PFSK-1 (cell line): ENCODE measurements around the gene BCL2L11.

Experiments used
- FOXP2 ChIP-seq: optimal IDR thresholded peaks from 2 replicates; pipeline ENCODE3; 2011; ENCODE audit warnings: borderline replicate concordance, control low read depth, inconsistent platforms; ENCODE audit not compliant: insufficient read depth; ENCODE audit errors: extremely low read length, extremely low read depth
- POLR2AphosphoS5 ChIP-seq: IDR thresholded peaks from 2 replicates; pipeline ENCODE4 v1.6.1; 2012; ENCODE audit warnings: low read depth, mild to moderate bottlenecking, control low read depth, low read length, moderate library complexity
- REST ChIP-seq, 2 experiments: IDR thresholded peaks; 2 replicates each; pipeline versions ENCODE4 v1.6.1 to v1.8.0; 2011 to 2012; ENCODE audit warnings: low read depth in 2 of 2, low read length in 2 of 2, control low read depth in 1 of 2, inconsistent platforms in 1 of 2, mild to moderate bottlenecking in 1 of 2, moderate library complexity in 1 of 2; ENCODE audit not compliant: insufficient read depth in 1 of 2
- SIN3A ChIP-seq: IDR thresholded peaks from 2 replicates; pipeline ENCODE4 v1.6.1; 2012; ENCODE audit warnings: mild to moderate bottlenecking, low read length, moderate library complexity, borderline replicate concordance; ENCODE audit not compliant: insufficient read depth
- TAF1 ChIP-seq: IDR thresholded peaks from 2 replicates; pipeline ENCODE4 v1.6.1; 2012; ENCODE audit warnings: low read length, control low read depth, borderline replicate concordance; ENCODE audit not compliant: insufficient read depth

BCL2L11 gene

GRCh38 chr2:111162718-111163331 is 42.1 kb downstream of the BCL2L11 start:
- no peak for TF ChIP-seq SIN3A
- no peak for TF ChIP-seq TAF1
- no peak for TF ChIP-seq REST (IDR thresholded peaks at IDR 0.05; ENCODE audit: insufficient read depth in 1 of 2, low read depth in 2 of 2, low read length in 2 of 2)
- no peak for TF ChIP-seq FOXP2

- TF ChIP-seq FOXP2 = no peak
These were observed 43.4 kb downstream of the BCL2L11 start for GRCh38 chr2:111164078-111164477.

- no peak for TF ChIP-seq FOXP2
- TF ChIP-seq SIN3A = no peak
- no peak for TF ChIP-seq POLR2AphosphoS5
- no peak for TF ChIP-seq TAF1
- no peak for TF ChIP-seq REST (IDR thresholded peaks at IDR 0.05; ENCODE audit: insufficient read depth in 1 of 2, low read depth in 2 of 2, low read length in 2 of 2)
These were observed 44.4 kb downstream of the BCL2L11 start for GRCh38 chr2:111165084-111165483.

GRCh38 chr2:111166115-111166514 is 45.4 kb downstream of the BCL2L11 start:
- TF ChIP-seq SIN3A (no peak), FOXP2 (no peak), POLR2AphosphoS5 (no peak), REST (IDR thresholded peaks at IDR 0.05; ENCODE audit: insufficient read depth in 1 of 2, low read depth in 2 of 2, low read length in 2 of 2) (no peak), TAF1 (no peak)

GRCh38 chr2:111167076-111167862 is 46.6 kb downstream of the BCL2L11 start:
- TF ChIP-seq REST (IDR thresholded peaks at IDR 0.05; ENCODE audit: insufficient read depth in 1 of 2, low read depth in 2 of 2, low read length in 2 of 2) (no peak), SIN3A (no peak), POLR2AphosphoS5 (no peak), FOXP2 (no peak)
